ENCODE data around the gene STARD10. TPM values are rescaled to one million over a fixed set of nuclear protein-coding genes. Genes with fewer than 3 reads are reported as not detected.

The STARD10 gene
- total and polyA plus RNA-seq, 2 donors from 2014 or later, result 40.7 to 127 TPM

- TF ChIP-seq, protein P1, sequence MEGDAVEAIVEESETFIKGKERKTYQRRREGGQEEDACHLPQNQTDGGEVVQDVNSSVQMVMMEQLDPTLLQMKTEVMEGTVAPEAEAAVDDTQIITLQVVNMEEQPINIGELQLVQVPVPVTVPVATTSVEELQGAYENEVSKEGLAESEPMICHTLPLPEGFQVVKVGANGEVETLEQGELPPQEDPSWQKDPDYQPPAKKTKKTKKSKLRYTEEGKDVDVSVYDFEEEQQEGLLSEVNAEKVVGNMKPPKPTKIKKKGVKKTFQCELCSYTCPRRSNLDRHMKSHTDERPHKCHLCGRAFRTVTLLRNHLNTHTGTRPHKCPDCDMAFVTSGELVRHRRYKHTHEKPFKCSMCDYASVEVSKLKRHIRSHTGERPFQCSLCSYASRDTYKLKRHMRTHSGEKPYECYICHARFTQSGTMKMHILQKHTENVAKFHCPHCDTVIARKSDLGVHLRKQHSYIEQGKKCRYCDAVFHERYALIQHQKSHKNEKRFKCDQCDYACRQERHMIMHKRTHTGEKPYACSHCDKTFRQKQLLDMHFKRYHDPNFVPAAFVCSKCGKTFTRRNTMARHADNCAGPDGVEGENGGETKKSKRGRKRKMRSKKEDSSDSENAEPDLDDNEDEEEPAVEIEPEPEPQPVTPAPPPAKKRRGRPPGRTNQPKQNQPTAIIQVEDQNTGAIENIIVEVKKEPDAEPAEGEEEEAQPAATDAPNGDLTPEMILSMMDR (IDR thresholded peaks at IDR 0.05; ENCODE audit: borderline replicate concordance, extremely low read depth, insufficient read depth), result no peak
- FAIRE-seq (no peak), DNase-seq (no peak)
- no peak overlapping the region for H3K9ac ChIP-seq (ENCODE audit: low read length in 3 of 3)
- H3K4me1 ChIP-seq (ENCODE audit: control insufficient read depth in 2 of 3, insufficient read depth in 2 of 3, low read depth in 1 of 3, low read length in 3 of 3), result peaks cover 0 to 13% (median 12%) of the 10 kb centered on the region in 3 donors
- no peaks in the 10 kb centered on the region for H3K36me3 ChIP-seq (ENCODE audit: control insufficient read depth in 2 of 3, insufficient read depth in 3 of 3, low read length in 3 of 3)
- intact Hi-C loops (cut with DNase I), result no loop called here
- no peaks in the 10 kb centered on the region for H3K27me3 ChIP-seq (ENCODE audit: control insufficient read depth, insufficient read depth, low read length)
- no peak overlapping the region for H3K4me3 ChIP-seq (ENCODE audit: low read length in 3 of 3)
- H3K9me3 ChIP-seq (ENCODE audit: control insufficient read depth in 2 of 3, insufficient read depth in 1 of 3, low read length in 3 of 3), result no peaks in the 10 kb centered on the region
- H3K27ac ChIP-seq (ENCODE audit: low read depth in 2 of 2, low read length in 2 of 2), result no peak overlapping the region
Observed at GRCh38 chr11:72766152-72766902, 27.5 kb downstream of the STARD10 start.

- H3K27me3 ChIP-seq (ENCODE audit: control insufficient read depth, insufficient read depth, low read length), result no peaks in the 10 kb centered on the region
- no peak for DNase-seq
- H3K4me1 ChIP-seq (ENCODE audit: control insufficient read depth in 2 of 3, insufficient read depth in 2 of 3, low read depth in 1 of 3, low read length in 3 of 3), result peaks cover 0 to 13% (median 13%) of the 10 kb centered on the region in 3 donors
- TF ChIP-seq, protein P1 (IDR thresholded peaks at IDR 0.05; ENCODE audit: borderline replicate concordance, extremely low read depth, insufficient read depth), result no peak
- no peak overlapping the region for H3K9ac ChIP-seq (ENCODE audit: low read length in 3 of 3)
- no peak for FAIRE-seq
- intact Hi-C loops (cut with DNase I), result no loop called here
- H3K27ac ChIP-seq (ENCODE audit: low read depth in 2 of 2, low read length in 2 of 2), result no peak overlapping the region
- no peak overlapping the region for H3K4me3 ChIP-seq (ENCODE audit: low read length in 3 of 3)
- no peaks in the 10 kb centered on the region for H3K9me3 ChIP-seq (ENCODE audit: control insufficient read depth in 2 of 3, insufficient read depth in 1 of 3, low read length in 3 of 3)
- no peaks in the 10 kb centered on the region for H3K36me3 ChIP-seq (ENCODE audit: control insufficient read depth in 2 of 3, insufficient read depth in 3 of 3, low read length in 3 of 3)
Observed at GRCh38 chr11:72764503-72764902, 29.3 kb downstream of the STARD10 start.

- H3K27me3 ChIP-seq (ENCODE audit: control insufficient read depth, insufficient read depth, low read length), result no peaks in the 10 kb centered on the region
- H3K4me3 ChIP-seq (ENCODE audit: low read length in 3 of 3), result no peak overlapping the region
- no peak overlapping the region for H3K27ac ChIP-seq (ENCODE audit: low read depth in 2 of 2, low read length in 2 of 2)
- no peaks in the 10 kb centered on the region for H3K9me3 ChIP-seq (ENCODE audit: control insufficient read depth in 2 of 3, insufficient read depth in 1 of 3, low read length in 3 of 3)
- no peaks in the 10 kb centered on the region for H3K36me3 ChIP-seq (ENCODE audit: control insufficient read depth in 2 of 3, insufficient read depth in 3 of 3, low read length in 3 of 3)
- peaks cover 1 to 18% (median 13%) of the 10 kb centered on the region in 3 donors for H3K4me1 ChIP-seq (ENCODE audit: control insufficient read depth in 2 of 3, insufficient read depth in 2 of 3, low read depth in 1 of 3, low read length in 3 of 3)
- no peak for DNase-seq
- TF ChIP-seq, protein P1 (IDR thresholded peaks at IDR 0.05; ENCODE audit: borderline replicate concordance, extremely low read depth, insufficient read depth), result no peak
- intact Hi-C loops (cut with DNase I), result no loop called here
- H3K9ac ChIP-seq (ENCODE audit: low read length in 3 of 3), result no peak overlapping the region
- no peak for FAIRE-seq
Observed at GRCh38 chr11:72763823-72764222, 30.0 kb downstream of the STARD10 start.

All from kidney (tissue), 14 donors.